Brain microvascular endothelial cell (primary cell): ENCODE results near the gene EBF3.

ENCODE experiments used
- DNase-seq: peaks from one replicate; pipeline ENCODE4 v3.0.0-alpha.2; 2020
- H3K27ac ChIP-seq: fragments of 250-450 bp; sonication (Bioruptor Pico); 2 replicates; pipeline ENCODE4 v1.5.1; 2020; ENCODE audit warnings: mild to moderate bottlenecking, moderate library complexity
- H3K27me3 ChIP-seq: fragments of 250-450 bp; sonication (Bioruptor Pico); replicated peaks from 2 replicates; pipeline ENCODE4 v1.5.1; 2020; ENCODE audit warnings: mild to moderate bottlenecking
- H3K36me3 ChIP-seq: fragments of 250-450 bp; sonication (Bioruptor Pico); replicated peaks from 2 replicates; pipeline ENCODE4 v1.5.1; 2020; ENCODE audit warnings: mild to moderate bottlenecking
- H3K4me3 ChIP-seq: 2 replicates; pipeline ENCODE4 v1.5.1; 2011; ENCODE audit warnings: low read depth, mild to moderate bottlenecking, control low read depth, low read length, moderate library complexity
- CTCF ChIP-seq: IDR thresholded peaks from 2 replicates; pipeline ENCODE4 v1.5.1; 2011; ENCODE audit warnings: low read depth, mild to moderate bottlenecking, moderate library complexity, low read length, control low read depth, inconsistent platforms; ENCODE audit errors: missing control alignments
- in situ Hi-C: cut with HindIII; loops from 2 replicates; pipeline ENCODE4 v1.10.0; 2017; ENCODE audit warnings: low sequenced_read_pairs, low pct_ligation_motif_present

The EBF3 gene

GRCh38 chr10:129919358-129919757 lies 44.7 kb downstream of the EBF3 start:
- no peak for TF ChIP-seq CTCF
- Histone ChIP-seq H3K4me3 (no peak overlapping the region), H3K36me3 (no peaks in the 10 kb centered on the region), H3K27ac (no peak overlapping the region), H3K27me3 (no peaks in the 10 kb centered on the region)
- no peak for DNase-seq
- in situ Hi-C loops = no loop called here

GRCh38 chr10:129918836-129919235 lies 45.2 kb downstream of the EBF3 start:
- Histone ChIP-seq H3K27me3 (no peaks in the 10 kb centered on the region), H3K4me3 (no peak overlapping the region), H3K27ac (no peak overlapping the region), H3K36me3 (no peaks in the 10 kb centered on the region)
- no peak for TF ChIP-seq CTCF
- in situ Hi-C loops = no loop called here
- DNase-seq = no peak

- Histone ChIP-seq H3K36me3 (no peaks in the 10 kb centered on the region), H3K27me3 (no peaks in the 10 kb centered on the region), H3K4me3 (no peak overlapping the region), H3K27ac (no peak overlapping the region)
- DNase-seq = no peak
- in situ Hi-C loops = no loop called here
- no peak for TF ChIP-seq CTCF
Measured at GRCh38 chr10:129918401-129918800, 45.7 kb downstream of the EBF3 start.

- Histone ChIP-seq H3K27me3 (no peaks in the 10 kb centered on the region), H3K27ac (no peak overlapping the region), H3K4me3 (no peak overlapping the region), H3K36me3 (no peaks in the 10 kb centered on the region)
- no peak for TF ChIP-seq CTCF
- in situ Hi-C loops = no loop called here
- no peak for DNase-seq
Measured at GRCh38 chr10:129917936-129918335, 46.1 kb downstream of the EBF3 start.

GRCh38 chr10:129916506-129916995 lies 47.5 kb downstream of the EBF3 start:
- H3K36me3 ChIP-seq = no peaks in the 10 kb centered on the region
- H3K4me3 ChIP-seq = no peak overlapping the region
- in situ Hi-C loops = no loop called here
- DNase-seq = no peak
- H3K27me3 ChIP-seq = no peaks in the 10 kb centered on the region
- TF ChIP-seq CTCF = no peak
- H3K27ac ChIP-seq = no peak overlapping the region

- Histone ChIP-seq H3K27me3 (no peaks in the 10 kb centered on the region), H3K27ac (no peak overlapping the region), H3K36me3 (no peaks in the 10 kb centered on the region), H3K4me3 (no peak overlapping the region)
- in situ Hi-C loops = no loop called here
- no peak for DNase-seq
- TF ChIP-seq CTCF = no peak
Measured at GRCh38 chr10:129915526-129916378, 48.3 kb downstream of the EBF3 start.
